HG03354 (cell line): ENCODE measurements around the gene ZYG11A.
"Not testable (repeated sequence)": the region's sequence is repeated elsewhere in the genome, so short reads cannot be mapped to it uniquely, and the experiment has no call there.

Experiments used
- ATAC-seq: cut with Tn5 transposase; IDR thresholded peaks from one replicate; pipeline ENCODE4 v1.9.1; 2021; ENCODE audit warnings: mild to moderate bottlenecking; ENCODE audit not compliant: unreplicated experiment, poor library complexity, severe bottlenecking

The ZYG11A gene

GRCh38 chr1:52842643-52843310 is at the start of gene ZYG11A:
ZYG11A (plus strand) TSS chr1:52842760; CDS start chr1:52842884, 124 bp downstream.
- peak; percentile 92 for ATAC-seq

- not testable (repeated sequence) for ATAC-seq
Observed at GRCh38 chr1:52793717-52794116, 48.8 kb upstream of the ZYG11A start.

DNA sequence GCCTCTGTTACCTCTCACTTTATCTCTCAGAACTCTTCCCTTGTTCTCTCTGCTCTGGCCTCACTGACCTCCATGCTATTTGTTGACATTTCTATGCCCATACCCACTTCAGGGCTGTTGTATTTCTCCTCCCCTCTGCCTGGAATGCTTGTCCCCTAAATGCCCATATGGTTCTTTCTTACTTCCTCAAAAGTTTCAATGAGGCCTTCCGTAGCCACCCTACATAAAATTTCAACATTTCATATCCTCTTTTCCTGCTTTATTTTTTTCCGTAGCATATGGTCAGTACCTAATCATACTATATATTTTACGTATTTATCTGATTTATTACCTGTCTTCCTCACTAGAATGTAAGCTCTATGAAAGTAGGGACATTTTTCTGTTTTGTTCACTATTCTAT is 47.1 kb upstream of the ZYG11A start:
- no peak for ATAC-seq

- no peak for ATAC-seq
Observed at GRCh38 chr1:52798331-52798730, 44.2 kb upstream of the ZYG11A start.

DNA sequence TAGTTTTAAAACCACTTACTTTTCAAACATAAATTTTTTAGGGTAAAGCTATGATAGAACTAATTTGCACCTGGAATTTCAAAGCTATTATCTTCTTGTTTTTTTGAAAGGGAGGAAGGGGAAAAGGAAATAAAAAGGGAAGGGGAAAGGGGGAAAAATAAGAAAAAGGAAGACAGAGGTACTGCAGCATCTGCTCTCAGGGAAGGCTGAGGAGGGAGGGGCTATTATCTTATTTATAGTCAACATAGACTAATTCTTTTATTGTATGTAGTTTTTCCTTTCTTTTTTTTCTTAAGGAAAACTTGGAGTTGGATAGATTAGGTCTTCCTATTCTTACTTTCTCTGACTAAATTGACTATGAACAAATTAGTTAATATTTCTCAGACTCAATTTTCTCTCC is 41.5 kb upstream of the ZYG11A start:
- no peak for ATAC-seq

GRCh38 chr1:52804083-52804482 is 38.5 kb upstream of the ZYG11A start:
- not testable (repeated sequence) for ATAC-seq

DNA sequence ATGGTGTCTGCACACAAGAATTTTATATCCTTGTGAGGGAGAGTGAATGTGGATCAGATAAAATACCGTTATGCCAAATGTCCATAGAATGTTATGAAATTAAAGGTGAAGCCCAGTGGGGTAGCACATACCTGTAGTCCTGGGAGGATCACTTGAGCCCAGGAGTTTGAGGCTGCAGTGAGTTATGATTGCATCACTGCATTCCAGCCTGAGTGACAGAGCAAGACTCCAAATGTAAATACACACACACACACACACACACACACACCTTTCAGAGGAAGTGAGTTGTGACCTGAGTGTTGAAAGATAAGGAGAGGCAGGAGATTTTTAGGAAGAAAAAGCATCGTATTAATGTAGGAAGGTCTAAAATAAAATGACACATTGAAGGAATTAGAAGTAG is 28.1 kb upstream of the ZYG11A start:
- ATAC-seq = no peak

DNA sequence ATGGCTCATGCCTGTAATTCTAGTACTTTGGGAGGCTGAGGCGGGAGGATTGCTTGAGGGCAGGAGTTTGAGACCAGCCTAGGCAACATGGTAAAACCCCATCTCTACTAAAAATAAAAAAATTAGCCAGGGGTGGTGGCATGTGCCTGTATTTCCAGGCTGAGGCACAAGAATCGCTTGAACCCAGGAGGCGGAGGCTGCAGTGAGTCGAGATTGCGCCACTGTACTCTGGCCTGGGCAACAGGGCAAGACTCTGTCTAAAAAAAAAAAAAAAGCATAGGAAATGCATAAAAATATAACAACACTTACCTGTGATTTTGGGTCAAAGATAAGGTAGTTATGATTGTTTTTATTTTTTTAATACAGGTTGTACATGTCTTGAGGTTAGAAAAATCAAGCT is 21.7 kb upstream of the ZYG11A start:
- not testable (repeated sequence) for ATAC-seq

DNA sequence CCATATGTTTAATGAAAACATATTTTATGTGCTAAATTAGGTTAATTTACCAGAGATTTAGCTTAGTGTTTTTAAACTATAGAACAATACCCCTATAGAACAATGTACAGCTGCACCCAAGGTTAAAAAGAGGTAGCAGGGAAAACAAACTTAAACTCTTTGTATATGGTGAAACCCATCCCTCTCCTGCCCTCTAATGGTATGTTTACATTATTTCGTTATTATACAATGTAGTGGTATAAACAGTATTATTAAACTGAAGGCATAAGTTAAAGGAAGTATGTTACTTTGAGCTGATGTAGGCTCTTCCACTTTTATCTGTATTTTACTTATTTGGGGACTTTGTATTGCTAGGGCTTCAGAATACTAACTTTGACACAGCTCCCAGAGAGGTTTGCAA is 16.7 kb upstream of the ZYG11A start:
- ATAC-seq = no peak

- no peak for ATAC-seq
Observed at GRCh38 chr1:52834798-52835197, 7.8 kb upstream of the ZYG11A start.

DNA sequence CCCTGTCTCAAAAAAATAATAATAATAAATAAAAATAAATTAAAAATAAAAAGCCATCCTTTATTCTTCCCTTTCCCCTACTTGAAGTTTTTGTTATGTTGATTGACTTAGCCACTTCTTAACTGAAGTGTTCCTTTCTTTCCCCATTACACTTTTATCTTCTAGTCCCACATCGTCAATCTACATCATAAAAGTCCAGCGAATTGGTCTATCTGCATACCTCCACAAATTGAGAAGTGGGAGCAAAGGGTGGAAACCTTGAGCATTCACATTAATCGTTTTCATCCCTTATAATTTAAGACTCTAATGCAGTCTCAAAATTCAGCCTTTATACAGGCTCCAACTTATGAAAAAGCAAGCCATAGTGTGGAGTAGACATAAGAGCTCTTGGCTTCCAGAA is 6.5 kb upstream of the ZYG11A start:
- ATAC-seq = no peak

DNA sequence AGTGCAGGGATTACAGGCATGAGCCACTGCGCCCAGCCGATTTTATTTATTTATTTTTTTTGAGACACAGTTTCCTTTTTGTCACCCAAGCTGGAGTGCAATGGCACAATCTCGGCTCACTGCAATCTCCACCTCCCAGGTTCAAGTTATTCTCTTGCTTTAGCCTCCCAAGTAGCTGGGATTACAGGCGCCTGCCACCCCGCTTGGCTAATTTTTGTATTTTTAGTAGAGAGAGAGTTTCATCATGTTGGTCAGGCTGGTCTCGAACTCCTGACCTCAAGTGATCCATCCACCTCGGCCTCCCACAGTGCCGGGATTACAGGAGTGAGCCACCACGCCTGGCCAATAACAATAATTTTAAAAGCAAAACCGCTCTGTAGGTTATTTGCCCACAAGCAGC is 3.4 kb upstream of the ZYG11A start:
- not testable (repeated sequence) for ATAC-seq

DNA sequence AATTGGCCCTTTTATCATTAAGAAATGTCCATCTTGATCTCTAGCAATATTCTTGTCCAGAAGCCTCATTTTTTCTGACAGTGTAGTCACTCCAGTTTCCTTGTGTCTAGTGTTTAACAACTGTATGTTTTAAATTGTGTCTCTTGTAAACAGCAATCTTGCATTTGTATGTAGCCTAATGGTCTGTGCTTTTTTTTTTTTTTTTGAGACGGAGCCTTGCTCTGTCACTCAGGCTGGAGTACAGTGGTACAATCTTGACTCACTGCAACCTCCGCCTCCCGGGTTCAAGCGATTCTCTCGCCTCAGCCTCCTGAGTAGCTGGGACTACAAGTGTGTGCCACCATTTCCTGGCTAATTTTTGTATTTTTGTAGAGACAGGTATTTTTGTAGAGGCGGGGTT is 2.6 kb downstream of the ZYG11A start:
- not testable (repeated sequence) for ATAC-seq

- ATAC-seq = no peak
Observed at GRCh38 chr1:52848423-52848822, 5.9 kb downstream of the ZYG11A start.

- no peak for ATAC-seq
Observed at GRCh38 chr1:52850951-52851350, 8.4 kb downstream of the ZYG11A start.

DNA sequence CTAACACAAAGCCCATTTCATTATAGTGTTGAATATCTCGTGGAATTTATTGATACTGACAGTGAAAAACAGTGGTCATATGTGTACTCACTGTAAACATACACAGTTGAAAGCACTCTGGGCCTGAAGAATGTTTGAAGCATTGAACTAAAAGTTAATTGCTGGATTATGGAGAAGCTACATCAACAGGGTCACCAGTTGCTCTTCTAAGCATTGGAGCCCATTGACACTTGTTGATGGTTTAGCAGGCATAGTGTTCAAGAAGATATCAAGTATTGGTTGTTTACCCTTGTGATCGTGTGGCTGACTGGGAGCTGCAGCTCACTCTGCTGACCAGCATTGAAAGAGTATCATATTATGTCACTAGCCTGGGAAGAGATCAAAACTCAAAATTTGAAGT is 10.3 kb downstream of the ZYG11A start:
- ATAC-seq = no peak

DNA sequence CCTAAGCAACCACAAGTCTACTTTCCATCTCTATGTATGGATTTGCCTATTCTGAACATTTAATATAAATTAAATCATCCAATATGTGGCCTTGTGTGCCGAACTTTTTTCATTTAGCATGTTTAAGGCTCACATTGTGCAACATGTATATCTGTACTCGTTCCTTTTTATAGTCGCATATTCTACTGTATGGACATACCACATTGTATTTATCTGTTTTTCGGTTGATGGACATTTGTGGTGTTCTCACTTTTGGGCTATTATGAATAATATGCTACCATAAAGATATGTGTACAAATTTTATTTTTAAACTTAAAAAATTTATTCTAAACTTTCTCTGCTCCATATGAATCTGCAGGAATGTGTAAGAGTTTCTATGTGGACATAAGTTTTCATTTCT is 13.0 kb downstream of the ZYG11A start:
- ATAC-seq = no peak

GRCh38 chr1:52856026-52856425 is 13.5 kb downstream of the ZYG11A start:
- no peak for ATAC-seq

- no peak for ATAC-seq
Observed at GRCh38 chr1:52857443-52857842, 14.9 kb downstream of the ZYG11A start.

DNA sequence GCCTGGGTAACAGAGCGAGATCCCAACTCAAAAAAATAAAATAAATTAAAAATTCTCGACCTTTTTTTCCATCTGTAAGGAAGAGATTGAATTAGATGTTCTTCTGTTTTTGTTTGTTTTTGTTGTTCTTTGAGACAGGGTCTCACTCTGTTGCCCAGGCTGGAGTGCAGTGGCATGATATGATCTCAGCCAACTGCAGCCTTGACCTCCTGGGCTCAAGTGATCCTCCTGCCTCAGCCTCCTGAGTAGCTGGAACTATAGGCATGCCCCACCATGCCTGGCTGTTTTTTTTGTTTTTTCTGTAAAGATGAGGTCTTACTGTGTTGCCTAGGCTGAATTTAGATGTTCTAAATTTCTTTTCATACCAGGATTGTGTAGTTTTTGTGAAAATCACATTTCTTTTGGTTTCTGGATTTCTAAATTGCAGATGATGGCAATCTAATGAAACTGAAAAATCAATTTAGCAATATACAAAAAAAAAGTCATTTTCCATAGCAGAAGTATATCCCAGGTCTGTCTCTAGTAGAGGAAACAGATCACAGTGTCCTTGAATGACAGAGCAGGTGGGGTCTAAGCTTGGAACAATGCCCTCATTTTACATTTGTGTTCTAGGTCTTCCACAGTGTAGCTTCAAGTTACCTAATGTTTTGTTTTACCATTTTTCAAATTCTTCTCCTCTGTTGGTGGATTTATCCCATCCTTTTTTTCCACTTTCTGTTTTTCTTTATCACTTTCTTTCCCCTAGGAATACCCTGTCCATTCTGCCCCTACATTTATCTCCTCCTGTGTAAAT is 20.3 kb downstream of the ZYG11A start:
- ATAC-seq = no peak

DNA sequence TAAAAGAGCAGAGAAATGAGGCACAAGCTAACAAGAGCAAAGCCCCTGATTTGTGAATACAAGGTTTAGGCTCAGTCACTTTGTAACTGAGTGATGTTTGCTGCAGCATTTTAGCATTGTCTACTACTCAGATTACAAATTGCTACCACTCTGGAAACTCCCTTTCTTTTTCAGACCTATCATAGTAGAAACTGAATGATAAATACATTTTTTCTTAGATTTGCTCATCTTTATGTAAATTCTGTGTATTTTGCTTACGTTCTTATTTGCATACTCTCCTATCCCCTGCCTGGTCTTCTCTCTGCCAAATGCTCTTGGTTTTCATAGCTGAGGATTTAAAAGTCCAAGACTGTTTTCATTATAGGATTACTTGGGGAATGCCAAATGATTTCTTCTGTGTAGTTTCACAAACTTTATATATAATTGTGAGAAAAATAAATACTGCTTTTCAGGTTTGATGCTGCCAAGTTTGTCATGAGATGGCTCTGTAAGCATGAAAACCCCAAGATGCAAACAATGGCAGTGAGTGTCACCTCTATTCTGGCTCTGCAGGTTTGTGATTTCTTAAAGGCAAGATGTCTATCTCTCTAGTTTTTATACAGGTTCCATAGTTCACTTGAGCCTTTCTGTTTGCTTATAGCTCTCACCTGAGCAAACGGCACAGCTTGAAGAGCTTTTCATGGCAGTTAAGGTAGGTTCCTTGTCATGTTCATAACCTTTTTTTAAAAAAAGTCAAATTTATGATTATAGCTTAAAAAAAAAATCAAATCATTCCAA is 24.7 kb downstream of the ZYG11A start:
- peak; percentile 90 for ATAC-seq
